Nephron (organoid): ENCODE results near the gene IL20RB.

Experiments
- H3K27ac Mint-ChIP-seq, 3 experiments: 2 replicates each; pipeline ENCODE4 v1.8.0; 2020; ENCODE audit warnings: mixed read lengths in 3 of 3, mild to moderate bottlenecking in 2 of 3, moderate library complexity in 1 of 3
- H3K27me3 Mint-ChIP-seq: 2 replicates; pipeline ENCODE4 v1.8.0; 2021; ENCODE audit warnings: low read depth, mild to moderate bottlenecking, moderate library complexity, mixed read lengths
- H3K36me3 Mint-ChIP-seq: 2 replicates; pipeline ENCODE4 v1.8.0; 2020; ENCODE audit warnings: low read depth, mixed read lengths
- H3K4me1 Mint-ChIP-seq: 2 replicates; pipeline ENCODE4 v1.8.0; 2020; ENCODE audit warnings: mixed read lengths
- H3K4me3 Mint-ChIP-seq, 3 experiments: 2 replicates each; pipeline ENCODE4 v1.8.0; 2020; ENCODE audit warnings: mild to moderate bottlenecking in 3 of 3, mixed read lengths in 3 of 3, moderate library complexity in 2 of 3
- H3K9me3 Mint-ChIP-seq: 2 replicates; pipeline ENCODE4 v1.8.0; 2020; ENCODE audit warnings: mixed read lengths
- TF ChIP-seq, protein P1 (sequence below), 3 experiments: fragments of 200-600 bp; sonication (generic); IDR thresholded peaks; one replicate each; pipeline ENCODE4 v1.5.0; 2021; ENCODE audit warnings: antibody characterized with exemption in 3 of 3; ENCODE audit not compliant: unreplicated experiment in 3 of 3

IL20RB gene

DNA sequence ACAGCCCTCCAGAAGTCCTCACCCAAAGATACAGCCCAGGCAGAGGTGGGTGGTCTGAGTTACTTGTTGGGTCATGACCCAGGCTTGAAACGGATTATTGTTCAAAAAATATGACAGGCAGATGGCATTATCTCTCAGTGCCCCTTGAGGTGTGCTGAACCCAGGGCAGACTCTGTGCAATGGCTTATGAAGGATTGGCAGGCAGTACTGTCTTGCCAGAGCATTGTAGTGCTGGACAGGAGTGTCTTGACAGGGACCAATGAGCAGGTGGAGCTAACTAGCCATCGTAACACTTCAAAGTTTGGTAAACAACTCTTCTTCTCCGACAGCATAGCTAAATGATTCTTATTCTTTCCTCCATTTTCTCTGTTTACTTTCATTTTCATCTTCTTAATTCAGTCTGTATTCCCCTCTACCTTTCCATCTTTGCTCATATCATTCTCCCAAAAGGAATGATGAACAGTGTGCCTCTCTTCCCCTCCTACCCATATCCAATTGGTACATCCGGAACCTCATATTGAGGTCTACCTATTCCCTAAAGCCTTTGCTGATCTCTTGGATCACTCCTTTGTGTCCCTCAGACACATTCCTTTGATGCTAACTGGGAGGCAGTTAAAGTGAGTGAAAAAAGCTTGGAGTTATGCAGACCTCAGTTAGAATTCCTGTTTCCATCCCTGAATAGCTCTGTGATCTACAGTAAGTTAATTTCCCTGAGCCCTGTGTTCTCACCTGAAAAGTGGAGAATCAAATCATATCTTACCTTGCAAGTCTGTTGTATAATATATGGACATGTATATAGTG, 2.6 kb upstream of the IL20RB start:
- H3K27ac Mint-ChIP-seq: peak overlapping the region in 1 of 3 experiments; percentile 1
- H3K4me3 Mint-ChIP-seq: no peak overlapping the region
- H3K4me1 Mint-ChIP-seq: no peaks in the 10 kb centered on the region
- TF ChIP-seq, protein P1, sequence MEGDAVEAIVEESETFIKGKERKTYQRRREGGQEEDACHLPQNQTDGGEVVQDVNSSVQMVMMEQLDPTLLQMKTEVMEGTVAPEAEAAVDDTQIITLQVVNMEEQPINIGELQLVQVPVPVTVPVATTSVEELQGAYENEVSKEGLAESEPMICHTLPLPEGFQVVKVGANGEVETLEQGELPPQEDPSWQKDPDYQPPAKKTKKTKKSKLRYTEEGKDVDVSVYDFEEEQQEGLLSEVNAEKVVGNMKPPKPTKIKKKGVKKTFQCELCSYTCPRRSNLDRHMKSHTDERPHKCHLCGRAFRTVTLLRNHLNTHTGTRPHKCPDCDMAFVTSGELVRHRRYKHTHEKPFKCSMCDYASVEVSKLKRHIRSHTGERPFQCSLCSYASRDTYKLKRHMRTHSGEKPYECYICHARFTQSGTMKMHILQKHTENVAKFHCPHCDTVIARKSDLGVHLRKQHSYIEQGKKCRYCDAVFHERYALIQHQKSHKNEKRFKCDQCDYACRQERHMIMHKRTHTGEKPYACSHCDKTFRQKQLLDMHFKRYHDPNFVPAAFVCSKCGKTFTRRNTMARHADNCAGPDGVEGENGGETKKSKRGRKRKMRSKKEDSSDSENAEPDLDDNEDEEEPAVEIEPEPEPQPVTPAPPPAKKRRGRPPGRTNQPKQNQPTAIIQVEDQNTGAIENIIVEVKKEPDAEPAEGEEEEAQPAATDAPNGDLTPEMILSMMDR (IDR thresholded peaks at IDR 0.05; ENCODE audit: unreplicated experiment in 3 of 3): no peak
- no peaks in the 10 kb centered on the region for H3K9me3 Mint-ChIP-seq
- H3K27me3 Mint-ChIP-seq: no peaks in the 10 kb centered on the region
- H3K36me3 Mint-ChIP-seq: no peaks in the 10 kb centered on the region

DNA sequence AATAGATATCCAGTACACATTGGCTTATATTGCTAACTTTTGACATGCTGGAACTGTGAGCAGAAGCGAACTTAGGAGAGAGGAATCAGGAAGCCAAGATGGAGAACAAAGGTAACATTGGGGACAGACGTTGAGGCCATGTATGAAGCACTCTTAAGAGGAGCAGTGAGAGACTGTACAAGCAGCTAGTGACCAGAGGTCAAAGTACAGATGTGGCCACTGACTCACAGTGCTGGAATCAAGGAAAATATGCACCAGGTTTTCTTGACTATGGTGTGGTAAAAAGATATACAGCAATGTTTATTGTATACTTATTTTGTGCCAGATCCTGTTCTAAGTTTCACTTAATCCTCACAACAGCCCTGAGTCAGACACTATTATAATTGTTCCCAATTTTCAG, 2.0 kb upstream of the IL20RB start:
- H3K9me3 Mint-ChIP-seq: no peaks in the 10 kb centered on the region
- no peaks in the 10 kb centered on the region for H3K4me1 Mint-ChIP-seq

DNA sequence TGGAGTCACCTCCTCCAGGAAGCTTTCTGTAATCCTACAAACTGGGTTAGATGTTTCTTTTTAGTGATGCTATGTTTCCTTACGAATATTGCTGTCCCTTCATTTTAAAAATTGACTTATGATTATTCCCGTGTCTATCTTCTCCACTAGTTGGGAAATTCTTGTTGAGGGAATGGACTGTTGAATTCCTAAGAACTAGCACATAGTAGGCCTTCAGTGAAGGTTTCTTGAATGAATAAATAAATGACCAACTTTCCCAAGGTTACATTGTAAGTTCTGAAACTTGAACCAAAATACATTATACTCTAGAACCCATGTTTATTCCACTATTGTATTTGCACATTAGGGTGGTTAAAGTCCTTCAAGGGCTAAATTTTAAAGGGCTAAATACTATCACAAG, 812 bp upstream of the IL20RB start:
- Mint-ChIP-seq H3K4me1 (no peaks in the 10 kb centered on the region), H3K9me3 (no peaks in the 10 kb centered on the region), H3K27me3 (no peaks in the 10 kb centered on the region), H3K36me3 (no peaks in the 10 kb centered on the region), H3K27ac (no peak overlapping the region), H3K4me3 (no peak overlapping the region)
- TF ChIP-seq, protein P1 (IDR thresholded peaks at IDR 0.05; ENCODE audit: unreplicated experiment in 3 of 3): no peak

More for the DNA sequence above, 2.0 kb upstream of the IL20RB start:
- no peaks in the 10 kb centered on the region for H3K36me3 Mint-ChIP-seq
- peak overlapping the region in 1 of 3 experiments; percentile 1 for H3K27ac Mint-ChIP-seq
- no peaks in the 10 kb centered on the region for H3K27me3 Mint-ChIP-seq
- TF ChIP-seq, protein P1 (IDR thresholded peaks at IDR 0.05; ENCODE audit: unreplicated experiment in 3 of 3): no peak
- H3K4me3 Mint-ChIP-seq: no peak overlapping the region

DNA sequence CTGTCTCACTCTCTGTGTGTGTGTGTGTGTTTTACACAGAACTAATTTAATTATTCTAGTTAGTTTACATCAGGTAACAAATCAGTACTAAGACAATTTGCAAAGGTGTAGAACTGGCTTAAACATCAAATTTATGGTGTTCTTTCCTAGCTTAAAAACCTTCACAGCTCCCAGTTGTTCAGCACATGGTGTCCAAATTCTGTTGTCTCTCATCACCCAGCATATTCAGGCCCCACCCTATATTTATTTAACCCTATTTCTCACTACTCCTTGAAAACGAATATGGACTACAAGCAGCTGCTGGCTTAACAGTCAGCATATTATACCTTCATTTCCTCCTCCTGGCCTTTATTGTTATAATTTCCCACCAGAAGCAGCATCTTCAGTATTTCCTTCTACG, 1.2 kb downstream of the IL20RB start:
- Mint-ChIP-seq H3K9me3 (peaks cover 6% of the 10 kb centered on the region), H3K4me1 (no peaks in the 10 kb centered on the region), H3K27ac (no peak overlapping the region), H3K36me3 (no peaks in the 10 kb centered on the region), H3K4me3 (no peak overlapping the region), H3K27me3 (no peaks in the 10 kb centered on the region)
- TF ChIP-seq, protein P1 (IDR thresholded peaks at IDR 0.05; ENCODE audit: unreplicated experiment in 3 of 3): no peak

DNA sequence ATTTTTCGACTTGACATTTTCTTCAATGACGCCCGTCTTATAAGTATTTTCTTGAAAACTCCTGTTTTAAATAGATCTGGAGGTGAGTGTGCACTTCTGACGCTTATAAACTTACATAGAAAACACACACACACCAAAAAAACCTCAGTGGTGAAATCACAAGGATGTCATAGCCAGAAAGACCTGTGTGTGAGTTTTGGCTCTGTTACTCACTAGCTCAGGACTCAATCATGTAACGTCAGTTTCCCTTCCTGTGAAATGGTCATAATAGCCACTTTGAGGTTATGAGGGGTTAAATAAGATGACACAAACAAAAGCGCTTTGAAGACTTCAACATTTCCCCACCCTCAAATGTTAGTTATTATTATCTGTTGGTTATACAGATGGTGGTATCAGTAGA, 1.8 kb downstream of the IL20RB start:
- Mint-ChIP-seq H3K27ac (no peak overlapping the region), H3K4me1 (no peaks in the 10 kb centered on the region), H3K27me3 (no peaks in the 10 kb centered on the region), H3K36me3 (no peaks in the 10 kb centered on the region), H3K4me3 (no peak overlapping the region), H3K9me3 (peaks cover 6% of the 10 kb centered on the region)
- TF ChIP-seq, protein P1 (IDR thresholded peaks at IDR 0.05; ENCODE audit: unreplicated experiment in 3 of 3): no peak
